ENCODE results near the gene GABPA.
"Not testable (repeated sequence)": the region's sequence is repeated elsewhere in the genome, so short reads cannot be mapped to it uniquely, and the experiment has no call there.

Gene GABPA

DNA sequence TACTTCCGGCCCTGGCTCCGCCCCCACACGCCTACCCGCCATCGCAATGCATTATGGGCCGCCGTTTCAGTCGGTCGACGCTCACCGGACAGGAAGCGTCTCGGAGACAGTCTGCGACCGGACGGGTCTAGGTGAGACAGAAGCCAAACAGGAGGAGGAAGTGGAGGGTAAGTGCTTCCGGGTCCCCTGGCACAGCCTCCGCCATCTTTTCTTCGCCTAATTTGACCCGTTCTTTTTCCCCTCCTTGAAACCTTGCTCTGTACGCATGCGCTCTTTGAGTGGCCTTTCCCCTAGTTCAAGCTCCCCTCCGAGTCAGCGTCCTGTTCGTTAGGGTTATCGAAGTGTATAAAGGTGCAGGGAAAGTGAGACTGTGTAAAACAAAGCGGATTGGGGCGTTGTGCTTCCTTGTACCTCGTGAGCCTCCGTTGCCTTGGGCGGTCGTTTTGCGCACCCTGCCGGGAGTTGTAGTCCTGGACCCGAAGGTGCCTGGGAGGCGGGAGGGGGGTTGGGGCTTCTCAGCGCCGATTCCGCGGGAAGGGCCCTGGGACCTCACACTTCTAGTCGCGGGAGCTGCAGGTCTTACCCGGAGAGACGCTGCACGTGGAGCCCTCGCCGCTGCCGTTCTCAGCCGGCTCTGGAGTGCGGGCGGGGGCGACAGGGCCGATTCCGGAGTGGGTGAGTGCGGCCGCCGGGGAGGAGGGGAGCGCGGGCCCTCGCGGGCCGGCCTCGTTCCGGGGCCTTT lies at the start of gene GABPA, which contains the start of gene ATP5PF:
TSS of gene GABPA (plus strand) at position 69 of the 742 bp plus-strand sequence. CDS start 6,627 bp downstream, outside the sequence.
TSS of gene ATP5PF (minus strand) at position 1 of the 742 bp plus-strand sequence. CDS start 5,110 bp downstream, outside the sequence.
- Mint-ChIP-seq H3K27ac (peak within 1 kb of the TSS; percentile 100), H3K9me3 (no peaks in the 10 kb centered on the region), H3K4me1 (peaks cover 68% of the 10 kb centered on the region), H3K4me3 (peak within 1 kb of the TSS; percentile 99), H3K27me3 (no peaks in the 10 kb centered on the region), H3K36me3 (peaks cover 5% of the 10 kb centered on the region)

DNA sequence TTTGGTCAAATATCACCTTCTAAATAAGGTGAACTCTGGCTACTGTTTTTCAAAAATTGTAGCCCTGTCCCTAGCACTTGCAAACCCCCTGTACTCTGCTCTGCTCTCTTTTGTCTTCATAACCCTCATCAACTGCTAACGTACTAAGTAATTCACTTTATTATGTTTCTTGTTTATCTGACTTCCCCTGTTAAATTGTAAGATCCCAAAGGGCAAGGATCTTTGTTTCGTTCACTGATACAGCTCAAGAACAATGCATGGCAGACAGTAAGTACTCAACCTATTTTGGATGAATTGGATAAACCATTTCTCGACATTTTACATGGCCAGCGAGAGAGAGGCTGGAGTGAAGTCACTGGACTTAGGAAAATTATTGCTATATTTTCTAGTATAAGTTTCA lies 47.0 kb upstream of the GABPA start:
- H3K4me1 Mint-ChIP-seq, result no peaks in the 10 kb centered on the region
- H3K4me3 Mint-ChIP-seq, result no peak overlapping the region
- H3K36me3 Mint-ChIP-seq, result no peaks in the 10 kb centered on the region
- no peaks in the 10 kb centered on the region for H3K9me3 Mint-ChIP-seq
- H3K27me3 Mint-ChIP-seq, result peaks cover 5% of the 10 kb centered on the region
- H3K27ac Mint-ChIP-seq, result no peak overlapping the region

DNA sequence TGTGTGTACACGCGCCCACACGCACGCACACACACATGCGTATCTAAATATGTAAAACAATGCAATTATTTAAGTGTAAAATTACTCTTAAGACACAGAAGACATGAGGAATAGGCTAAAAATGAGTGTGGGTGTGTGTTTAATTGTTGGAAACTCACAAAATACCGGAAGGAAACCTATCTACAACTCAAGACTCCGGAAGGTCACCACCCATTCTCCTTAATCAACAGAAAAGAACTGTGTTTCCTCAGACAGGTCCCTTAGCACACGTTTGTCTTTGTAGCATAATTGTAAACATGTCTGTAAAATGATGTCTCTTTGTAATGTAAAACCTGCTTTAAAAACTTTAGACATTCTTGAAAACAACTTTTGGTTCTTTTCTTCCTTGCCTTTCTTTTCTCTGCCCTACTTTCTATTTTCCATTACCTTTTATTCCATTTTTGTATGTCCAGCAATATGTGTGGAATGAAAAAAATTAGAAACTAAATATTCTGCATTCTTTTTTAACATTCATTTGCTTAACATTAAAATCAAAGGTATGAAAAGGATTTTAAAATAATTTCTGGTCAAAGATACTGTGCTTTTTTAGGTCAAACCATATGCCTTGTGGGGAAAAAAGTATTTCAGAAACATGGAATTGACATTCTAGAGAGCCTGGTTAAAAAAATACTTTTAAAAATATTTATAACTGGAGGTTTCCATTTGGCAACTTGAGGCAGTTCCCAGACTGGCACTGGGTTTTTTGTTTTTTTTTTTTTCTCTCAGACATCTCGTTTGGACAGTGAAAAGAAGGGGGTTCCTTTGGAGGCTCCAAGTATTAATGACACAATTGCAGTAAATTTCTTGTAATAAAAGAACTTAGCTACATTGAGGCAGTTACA lies 46.3 kb upstream of the GABPA start:
- Mint-ChIP-seq H3K27me3 (peaks cover 5% of the 10 kb centered on the region), H3K36me3 (no peaks in the 10 kb centered on the region), H3K4me3 (no peak overlapping the region), H3K27ac (no peak overlapping the region), H3K4me1 (no peaks in the 10 kb centered on the region), H3K9me3 (no peaks in the 10 kb centered on the region)

DNA sequence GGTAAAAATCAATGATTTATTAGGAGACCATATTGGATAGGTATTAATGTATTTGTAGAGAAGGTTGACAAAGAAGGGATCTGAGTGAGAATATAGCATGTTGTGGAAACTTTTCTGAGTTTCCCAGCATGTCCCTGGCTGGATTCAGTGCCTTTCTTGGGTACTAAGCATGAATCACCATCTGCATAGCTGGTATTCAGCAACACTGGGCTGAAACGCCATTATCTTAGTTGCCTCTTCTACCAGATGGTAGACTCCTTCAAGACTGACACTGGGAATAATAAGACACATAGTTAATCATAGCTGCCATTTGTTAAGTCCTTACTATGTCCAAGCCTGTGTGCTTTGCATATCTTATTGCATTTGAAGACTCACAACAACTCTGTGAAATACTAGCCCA lies 45.5 kb upstream of the GABPA start:
- Mint-ChIP-seq H3K27ac (no peak overlapping the region), H3K9me3 (no peaks in the 10 kb centered on the region), H3K36me3 (no peaks in the 10 kb centered on the region), H3K27me3 (peaks cover 5% of the 10 kb centered on the region), H3K4me1 (no peaks in the 10 kb centered on the region), H3K4me3 (no peak overlapping the region)

DNA sequence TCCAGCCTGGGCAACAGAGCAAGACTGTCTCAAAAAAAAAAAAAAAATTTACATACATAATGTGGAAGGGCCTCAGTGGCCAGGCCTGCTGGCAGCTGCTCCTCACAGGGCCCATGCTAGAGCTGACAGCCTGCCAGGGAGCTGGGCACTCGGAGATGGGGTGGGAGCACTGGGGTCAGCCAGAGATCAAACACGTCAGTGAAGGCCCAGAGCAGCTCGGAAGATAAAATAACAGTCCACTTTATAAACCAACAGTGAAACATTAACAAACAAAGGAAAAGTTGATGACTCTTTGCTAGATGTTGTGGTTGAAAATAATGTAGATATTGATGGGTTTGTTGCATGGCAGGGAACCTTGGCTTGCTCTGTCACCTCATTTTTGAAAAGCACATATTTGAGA lies 42.8 kb upstream of the GABPA start:
- Mint-ChIP-seq H3K4me3 (no peak overlapping the region), H3K27me3 (peaks cover 2% of the 10 kb centered on the region), H3K9me3 (no peaks in the 10 kb centered on the region), H3K27ac (no peak overlapping the region), H3K4me1 (no peaks in the 10 kb centered on the region), H3K36me3 (no peaks in the 10 kb centered on the region)

DNA sequence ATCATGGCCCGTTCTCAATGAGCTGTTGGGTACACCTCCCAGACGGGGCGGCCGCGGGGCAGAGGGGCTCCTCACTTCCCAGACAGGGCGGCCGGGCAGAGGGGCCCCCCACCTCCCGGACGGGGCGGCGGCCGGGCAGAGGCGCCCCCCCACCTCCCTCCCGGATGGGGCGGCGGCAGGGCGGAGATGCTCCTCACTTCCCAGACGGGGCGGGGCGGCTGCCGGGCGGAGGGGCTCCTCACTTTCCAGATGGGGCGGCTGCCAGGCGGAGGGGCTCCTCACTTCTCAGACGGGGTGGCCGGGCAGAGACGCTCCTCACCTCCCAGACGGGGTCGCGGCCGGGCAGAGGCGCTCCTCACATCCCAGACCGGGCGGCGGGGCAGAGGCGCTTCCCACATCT lies 39.3 kb upstream of the GABPA start:
- H3K4me3 Mint-ChIP-seq, H3K27ac Mint-ChIP-seq, H3K36me3 Mint-ChIP-seq, H3K27me3 Mint-ChIP-seq, H3K4me1 Mint-ChIP-seq, H3K9me3 Mint-ChIP-seq: not testable (repeated sequence)

DNA sequence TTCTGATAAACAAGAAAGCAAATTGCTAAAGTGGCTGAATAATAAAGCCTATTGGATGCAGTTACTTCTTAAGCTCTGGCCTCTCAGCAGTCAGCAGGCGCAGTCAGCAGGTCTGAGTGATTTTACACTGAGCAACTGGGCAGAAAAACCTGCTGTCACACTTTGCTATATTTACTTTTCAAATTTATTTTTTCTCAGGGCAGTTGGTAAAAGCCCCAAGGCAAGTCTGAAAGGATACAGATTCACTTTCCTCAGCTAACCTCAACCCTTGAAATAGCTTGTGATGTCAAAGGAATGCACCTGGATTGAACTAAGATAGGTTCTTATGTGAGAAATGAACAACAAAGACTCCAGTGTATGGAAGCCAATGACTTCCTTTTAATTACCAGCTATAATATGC lies 34.0 kb upstream of the GABPA start:
- Mint-ChIP-seq H3K27me3 (no peaks in the 10 kb centered on the region), H3K9me3 (peaks cover 5% of the 10 kb centered on the region), H3K27ac (no peak overlapping the region), H3K4me3 (no peak overlapping the region), H3K4me1 (no peaks in the 10 kb centered on the region), H3K36me3 (no peaks in the 10 kb centered on the region)

DNA sequence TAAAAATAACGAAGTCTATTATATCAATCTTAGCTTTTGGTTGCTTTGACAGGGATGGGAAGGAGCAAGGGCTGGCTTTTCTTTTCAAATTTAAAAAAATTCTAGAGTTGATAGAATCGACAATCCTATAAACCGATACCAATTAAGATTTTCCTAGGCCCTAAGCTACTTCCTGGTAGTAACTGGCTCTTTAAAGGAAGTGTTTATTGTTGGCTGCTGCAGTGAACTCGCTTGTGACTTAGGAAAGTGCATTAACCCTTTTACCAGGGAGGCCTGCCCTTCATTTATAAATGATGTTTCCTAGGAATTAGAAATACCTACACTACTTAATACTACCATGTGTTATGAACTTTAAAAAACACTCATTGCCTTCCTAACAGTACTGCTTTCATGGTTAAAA lies 33.2 kb upstream of the GABPA start:
- Mint-ChIP-seq H3K36me3 (no peaks in the 10 kb centered on the region), H3K9me3 (peaks cover 5% of the 10 kb centered on the region), H3K27ac (no peak overlapping the region), H3K4me3 (no peak overlapping the region), H3K27me3 (no peaks in the 10 kb centered on the region), H3K4me1 (no peaks in the 10 kb centered on the region)

DNA sequence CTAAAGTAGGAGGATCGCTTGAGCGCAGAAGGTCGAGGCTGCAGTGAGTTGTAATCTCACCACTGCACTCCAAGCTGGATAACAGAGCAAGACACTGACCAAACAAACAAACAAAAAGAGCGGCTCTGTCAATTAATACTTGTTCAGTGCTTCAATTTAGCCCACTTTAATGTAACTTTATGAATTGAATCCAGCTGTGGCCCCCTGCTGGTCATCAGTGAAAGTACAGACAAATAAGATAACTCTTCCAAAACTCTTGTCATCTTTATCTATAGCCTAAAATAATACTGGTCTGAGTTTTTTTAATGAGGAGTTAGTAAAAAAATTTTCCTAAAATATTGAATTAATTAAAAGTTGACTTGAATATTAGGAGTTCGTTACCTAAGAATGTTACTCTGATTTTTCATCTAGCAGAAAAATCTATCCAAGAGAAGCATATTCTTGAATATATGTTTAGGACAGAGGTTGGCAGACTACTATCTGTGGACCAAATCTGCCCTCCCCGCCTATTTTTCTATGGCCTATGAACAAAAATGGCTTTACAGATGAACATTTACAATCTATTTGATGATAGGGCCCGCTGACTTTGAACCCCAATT lies 26.2 kb upstream of the GABPA start:
- H3K36me3 Mint-ChIP-seq, result no peaks in the 10 kb centered on the region
- H3K4me3 Mint-ChIP-seq, result no peak overlapping the region
- H3K27me3 Mint-ChIP-seq, result no peaks in the 10 kb centered on the region
- no peak overlapping the region for H3K27ac Mint-ChIP-seq
- no peaks in the 10 kb centered on the region for H3K4me1 Mint-ChIP-seq
- H3K9me3 Mint-ChIP-seq, result no peaks in the 10 kb centered on the region

DNA sequence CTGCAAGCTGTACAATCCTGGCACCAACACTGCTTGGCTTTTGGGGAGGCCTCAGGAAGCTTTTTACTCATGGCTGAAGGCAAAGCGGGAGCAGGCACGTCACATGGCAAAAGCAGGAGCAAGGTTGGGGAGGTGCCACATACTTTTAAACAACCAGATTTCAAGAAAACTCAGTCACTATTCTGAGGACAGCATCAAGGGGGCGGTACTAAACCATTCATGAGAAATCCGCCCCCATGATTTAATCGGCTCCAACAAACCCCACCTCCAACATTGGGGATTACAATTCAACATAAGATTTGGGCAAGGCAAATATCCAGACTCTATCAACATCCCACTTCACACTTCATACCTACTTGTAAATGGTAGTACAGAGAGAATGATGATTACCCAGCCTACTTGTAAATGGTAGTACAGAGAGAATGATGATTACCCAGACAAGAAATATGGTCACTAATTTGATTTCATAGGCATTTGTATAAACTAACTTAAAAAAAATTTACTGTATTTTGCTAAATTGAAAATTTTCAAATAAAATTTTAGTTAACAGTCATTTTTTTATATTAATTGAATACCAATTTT lies 25.0 kb upstream of the GABPA start:
- no peak overlapping the region for H3K4me3 Mint-ChIP-seq
- H3K9me3 Mint-ChIP-seq, result no peaks in the 10 kb centered on the region
- no peak overlapping the region for H3K27ac Mint-ChIP-seq
- no peaks in the 10 kb centered on the region for H3K4me1 Mint-ChIP-seq
- H3K27me3 Mint-ChIP-seq, result no peaks in the 10 kb centered on the region
- H3K36me3 Mint-ChIP-seq, result no peaks in the 10 kb centered on the region

DNA sequence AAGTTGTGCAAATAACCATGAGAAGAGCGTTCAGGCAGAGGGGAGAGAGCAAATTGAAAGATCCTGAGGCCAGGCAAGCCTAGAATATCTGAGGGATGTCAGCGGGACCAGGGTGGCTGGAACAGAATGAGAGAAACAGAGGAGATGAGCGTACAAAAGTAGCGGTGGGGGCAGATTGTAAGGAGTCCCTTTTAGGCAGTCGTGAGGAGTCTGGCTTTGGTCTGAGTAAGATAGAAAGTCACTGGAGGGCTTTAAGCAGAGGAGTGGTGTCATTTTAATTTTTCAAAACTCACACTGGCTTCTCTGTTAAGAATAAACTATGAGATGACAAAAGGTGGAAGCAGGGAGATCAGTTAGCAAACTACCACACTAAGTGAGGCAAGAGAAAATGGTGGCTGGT lies 24.2 kb upstream of the GABPA start:
- Mint-ChIP-seq H3K4me3 (no peak overlapping the region), H3K4me1 (no peaks in the 10 kb centered on the region), H3K27ac (no peak overlapping the region), H3K36me3 (no peaks in the 10 kb centered on the region), H3K27me3 (no peaks in the 10 kb centered on the region), H3K9me3 (no peaks in the 10 kb centered on the region)

DNA sequence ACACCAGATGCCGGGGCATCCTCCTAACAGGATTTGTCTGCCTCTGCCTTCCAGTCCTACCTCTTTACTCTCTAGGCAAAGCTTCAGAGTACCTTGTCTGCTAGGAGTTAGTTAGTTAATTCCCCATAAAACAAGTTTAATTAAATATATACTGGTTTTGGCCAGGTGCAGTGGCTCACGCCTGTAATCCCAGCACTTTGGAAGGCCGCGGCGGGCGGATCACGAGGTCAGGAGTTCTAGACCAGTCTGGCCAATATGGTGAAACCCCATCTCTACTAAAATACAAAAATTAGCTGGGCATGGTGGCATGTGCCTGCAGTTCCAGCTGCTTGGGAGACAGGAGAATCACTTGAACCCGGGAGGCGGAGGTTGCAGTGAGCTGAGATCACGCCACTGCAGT lies 20.7 kb upstream of the GABPA start:
- H3K4me3 Mint-ChIP-seq, H3K27me3 Mint-ChIP-seq, H3K9me3 Mint-ChIP-seq, H3K4me1 Mint-ChIP-seq, H3K27ac Mint-ChIP-seq, H3K36me3 Mint-ChIP-seq: not testable (repeated sequence)

DNA sequence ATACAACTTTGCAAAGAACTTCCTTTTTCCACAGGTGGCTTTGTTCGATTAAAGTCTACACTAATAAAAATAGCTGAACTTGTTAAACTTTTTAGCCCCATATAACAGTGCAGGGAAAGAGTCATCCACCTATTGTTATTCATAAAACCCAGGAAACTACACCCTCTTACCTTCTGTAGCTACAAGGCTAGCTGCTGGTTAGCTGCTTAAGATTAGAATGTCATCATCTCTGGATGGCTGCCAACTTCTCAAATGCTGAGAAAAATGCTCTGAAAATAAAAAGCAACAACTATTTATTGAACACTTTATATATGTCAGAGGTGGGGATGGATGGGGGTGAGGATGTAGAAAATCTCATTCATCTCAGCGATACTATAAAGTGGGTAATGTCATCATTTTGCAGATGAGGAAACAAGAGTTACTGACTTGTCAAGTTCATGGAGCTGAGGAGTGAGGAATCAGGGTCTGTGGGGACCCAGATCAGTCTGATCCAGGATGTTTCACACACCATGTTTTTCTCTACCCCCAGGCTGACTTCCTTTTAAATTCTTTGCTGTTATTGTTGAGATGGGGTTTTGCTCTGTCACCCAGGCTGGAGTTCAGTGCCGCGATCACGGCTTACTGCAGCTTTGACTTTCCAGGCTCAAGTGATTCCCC lies 17.2 kb upstream of the GABPA start:
- no peaks in the 10 kb centered on the region for H3K4me1 Mint-ChIP-seq
- H3K9me3 Mint-ChIP-seq, result no peaks in the 10 kb centered on the region
- no peak overlapping the region for H3K4me3 Mint-ChIP-seq
- no peaks in the 10 kb centered on the region for H3K27me3 Mint-ChIP-seq
- no peak overlapping the region for H3K27ac Mint-ChIP-seq
- H3K36me3 Mint-ChIP-seq, result peaks cover 1% of the 10 kb centered on the region

DNA sequence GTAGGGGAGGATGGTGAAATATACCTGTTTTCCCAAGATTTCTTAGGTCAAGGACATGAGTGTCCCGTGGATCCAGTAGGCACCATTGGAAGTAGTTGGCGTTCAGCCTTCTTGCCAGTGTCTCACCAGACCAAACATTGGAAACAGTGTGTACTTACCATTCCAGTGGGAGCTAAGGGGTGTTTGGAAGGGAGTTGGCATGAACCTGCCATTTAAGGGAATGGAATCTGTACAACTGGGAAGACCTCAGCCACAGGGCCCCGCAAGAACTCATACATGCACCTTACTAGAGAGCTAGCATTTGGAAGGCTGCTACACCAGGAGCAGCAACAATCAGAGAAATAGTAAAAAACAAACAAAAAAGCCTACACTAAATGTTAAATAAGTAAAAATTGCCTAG lies 12.8 kb upstream of the GABPA start:
- no peaks in the 10 kb centered on the region for H3K9me3 Mint-ChIP-seq
- H3K4me1 Mint-ChIP-seq, result no peaks in the 10 kb centered on the region
- H3K36me3 Mint-ChIP-seq, result peaks cover 10% of the 10 kb centered on the region
- H3K27ac Mint-ChIP-seq, result no peak overlapping the region
- H3K27me3 Mint-ChIP-seq, result no peaks in the 10 kb centered on the region
- no peak overlapping the region for H3K4me3 Mint-ChIP-seq

DNA sequence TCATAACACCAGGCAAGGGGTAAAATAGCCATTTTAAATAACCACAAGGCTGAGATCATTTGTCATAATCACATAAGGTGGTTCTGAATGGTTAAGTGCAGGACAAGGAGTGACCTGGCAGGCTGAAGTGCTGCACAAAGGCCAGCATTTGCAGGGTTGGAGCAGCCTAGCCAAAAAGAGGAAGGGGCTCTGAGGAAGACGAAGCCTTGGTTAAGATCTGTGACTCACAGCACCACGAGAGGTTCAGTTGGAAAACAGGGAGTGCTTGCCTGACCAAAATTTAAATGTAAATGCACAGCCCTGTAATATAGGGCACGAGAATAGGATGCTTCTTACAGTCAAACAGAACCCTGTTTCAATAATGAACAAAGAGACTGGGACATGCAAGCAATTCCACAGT lies 12.1 kb upstream of the GABPA start:
- Mint-ChIP-seq H3K27ac (no peak overlapping the region), H3K4me3 (no peak overlapping the region), H3K36me3 (peaks cover 10% of the 10 kb centered on the region), H3K9me3 (no peaks in the 10 kb centered on the region), H3K4me1 (no peaks in the 10 kb centered on the region), H3K27me3 (no peaks in the 10 kb centered on the region)

All from activated naive CD4-positive, alpha-beta T cell treated with anti-CD3 and anti-CD28 coated beads, Interleukin-2, amount 50 U/mL, for 24 hours (primary cell).